HG03060 (cell line): ENCODE results near the gene NAT10.

Experiments used
- ATAC-seq: cut with Tn5 transposase; IDR thresholded peaks from one replicate; pipeline ENCODE4 v1.9.1; 2021; ENCODE audit warnings: low read depth, moderate number of reproducible peaks; ENCODE audit not compliant: unreplicated experiment

Gene NAT10

GRCh38 chr11:34148504-34149165 is 43.2 kb downstream of the NAT10 start:
- no peak for ATAC-seq

- no peak for ATAC-seq
Measured at GRCh38 chr11:34149274-34149673, 43.8 kb downstream of the NAT10 start.

GRCh38 chr11:34149786-34150185 is 44.4 kb downstream of the NAT10 start:
- ATAC-seq = no peak

- no peak for ATAC-seq
Measured at GRCh38 chr11:34150494-34151151, 45.2 kb downstream of the NAT10 start.

GRCh38 chr11:34151166-34151565 is 45.7 kb downstream of the NAT10 start:
- ATAC-seq = no peak

GRCh38 chr11:34151916-34152845 is 46.8 kb downstream of the NAT10 start:
- ATAC-seq = no peak

- ATAC-seq = peak; percentile 41
Measured at GRCh38 chr11:34154059-34154875, 48.8 kb downstream of the NAT10 start.

- ATAC-seq = no peak
Measured at GRCh38 chr11:34155057-34155756, 49.8 kb downstream of the NAT10 start.

- ATAC-seq = no peak
Measured at GRCh38 chr11:34155757-34156062, 50.3 kb downstream of the NAT10 start.

GRCh38 chr11:34157163-34157562 is 51.7 kb downstream of the NAT10 start:
- ATAC-seq = no peak

- ATAC-seq = no peak
Measured at GRCh38 chr11:34158661-34159060, 53.2 kb downstream of the NAT10 start.

GRCh38 chr11:34160049-34160721 is 54.8 kb downstream of the NAT10 start:
- no peak for ATAC-seq

GRCh38 chr11:34160791-34161190 is 55.4 kb downstream of the NAT10 start:
- no peak for ATAC-seq

- no peak for ATAC-seq
Measured at GRCh38 chr11:34161361-34161760, 55.9 kb downstream of the NAT10 start.

GRCh38 chr11:34161812-34162492 is 56.5 kb downstream of the NAT10 start:
- ATAC-seq = no peak

GRCh38 chr11:34162493-34162820 is 57.0 kb downstream of the NAT10 start:
- ATAC-seq = no peak

GRCh38 chr11:34162856-34163255 is 57.4 kb downstream of the NAT10 start:
- no peak for ATAC-seq

- no peak for ATAC-seq
Measured at GRCh38 chr11:34165121-34165520, 59.7 kb downstream of the NAT10 start.
